ENCODE data around the gene TRIM68.

Gene TRIM68

DNA sequence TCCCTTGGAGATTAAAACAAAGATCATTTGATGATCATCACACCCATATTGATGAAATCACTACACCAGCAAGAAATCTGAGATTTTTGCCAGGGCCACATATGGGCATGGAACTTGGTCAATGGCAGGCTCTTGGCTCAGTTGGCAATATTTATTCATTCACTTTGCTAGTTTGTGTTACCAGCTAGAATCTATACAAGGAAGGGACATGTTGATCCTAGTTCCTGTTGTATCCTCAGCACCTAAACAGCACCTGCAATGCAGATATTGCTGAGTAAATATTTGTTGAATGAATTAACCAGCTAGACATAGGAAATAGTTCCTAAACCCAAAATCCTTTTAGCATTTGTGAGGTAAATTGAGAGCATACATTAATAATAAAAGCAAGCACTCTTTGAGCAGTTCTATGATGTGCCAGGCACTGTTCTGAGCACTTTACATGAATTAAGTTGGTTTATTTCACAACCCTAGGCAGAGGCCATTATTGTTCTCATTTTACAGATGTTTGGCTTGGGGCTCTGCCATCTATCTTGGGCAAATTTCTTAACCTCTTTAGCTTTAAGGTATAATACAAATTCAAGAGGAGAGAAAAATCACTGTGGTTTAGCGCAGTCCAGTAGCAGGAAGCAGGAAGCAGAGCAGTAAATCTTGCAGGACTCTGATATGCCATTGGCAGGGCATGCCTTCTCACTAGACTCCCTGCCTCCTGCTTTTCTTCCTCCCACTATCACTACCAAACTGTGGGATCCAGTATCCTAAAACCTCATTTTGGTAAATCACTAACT is 1.6 kb downstream of the TRIM68 start:
- DNase-seq, result peak; percentile 89

DNA sequence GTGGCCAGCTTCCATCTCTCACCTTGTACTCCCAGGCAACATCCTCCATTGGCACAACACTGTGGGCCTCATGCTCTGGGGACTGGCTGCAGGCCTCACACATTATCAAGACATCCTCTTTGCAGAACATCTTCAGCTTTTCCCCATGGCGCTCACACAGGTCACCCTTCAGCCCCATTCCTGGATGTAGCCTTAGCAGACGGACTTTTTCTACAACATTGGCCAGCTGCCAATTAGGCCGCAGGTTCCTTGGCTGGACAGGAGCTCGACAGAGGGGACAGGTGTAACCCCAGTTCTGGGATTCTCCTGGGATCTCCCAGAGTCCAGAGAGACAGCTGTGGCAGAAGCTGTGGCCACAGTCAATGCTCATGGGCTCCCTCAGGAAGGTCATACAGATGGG is 3.0 kb downstream of the TRIM68 start:
- DNase-seq, result no peak

DNA sequence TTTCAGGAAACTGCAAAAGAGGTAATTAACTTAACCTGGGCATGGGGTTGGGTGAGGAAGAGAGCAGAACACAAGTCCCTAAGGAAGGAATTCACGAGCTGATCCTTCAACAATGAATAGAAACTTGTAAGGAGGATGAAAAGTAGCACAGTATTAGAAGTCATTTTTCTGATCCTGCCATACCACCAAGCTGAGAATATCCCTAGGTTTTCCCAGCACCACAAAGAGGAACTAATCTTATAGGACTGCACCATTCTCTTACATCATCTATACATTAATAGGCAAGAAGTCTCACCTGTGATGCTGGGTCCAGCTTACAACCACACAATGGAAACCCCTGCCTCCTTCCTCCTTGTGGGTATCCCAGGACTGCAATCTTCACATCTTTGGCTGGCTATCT is 14.3 kb downstream of the TRIM68 start, which contains the start of gene OR52I1:
Gene OR52I1 (plus strand): TSS at position 301 of the 400 bp plus-strand sequence. CDS start 0 bp downstream, at position 301.
- DNase-seq, result no peak

DNA sequence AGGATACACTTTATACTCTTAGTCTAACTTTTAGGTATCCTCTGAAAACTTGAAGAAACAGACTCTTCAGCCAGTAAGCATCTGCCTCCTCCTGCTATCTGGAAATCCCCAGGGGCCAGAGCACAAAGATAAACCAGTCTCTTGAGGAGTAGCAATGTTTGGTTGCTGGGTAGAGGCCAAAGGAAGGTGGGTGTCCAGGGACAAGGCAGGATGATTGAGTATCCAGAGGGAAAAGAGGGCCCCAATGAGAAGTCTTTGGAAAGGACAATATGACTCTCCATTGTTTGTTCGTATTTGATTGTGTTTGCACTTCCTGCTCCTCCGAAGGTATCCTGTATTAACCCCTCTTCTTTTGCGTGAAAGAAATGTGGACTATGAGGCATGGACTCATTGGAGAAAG is 19.0 kb downstream of the TRIM68 start:
- DNase-seq, result no peak

DNA sequence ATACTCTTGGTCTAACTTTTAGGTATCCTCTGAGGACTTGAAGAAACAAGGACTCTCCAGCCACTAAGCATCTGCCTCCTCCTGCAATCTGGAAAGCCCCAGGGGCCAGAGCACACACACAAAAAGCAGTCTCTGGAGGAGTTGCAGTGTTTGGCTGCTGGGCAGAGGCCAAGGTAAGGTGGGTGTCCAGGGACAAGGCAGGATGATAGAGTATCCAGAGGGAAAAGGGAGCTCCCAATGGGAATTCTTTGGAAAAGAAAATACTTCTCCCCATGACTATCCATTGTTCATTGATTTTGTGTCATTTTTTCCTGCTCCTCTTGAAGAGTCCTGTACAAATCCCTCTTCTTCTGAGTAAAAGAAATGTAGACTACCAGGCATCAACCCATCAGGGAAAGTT is 26.6 kb downstream of the TRIM68 start, which contains the start of gene OR52I2:
Gene OR52I2 (plus strand): TSS at position 301 of the 400 bp plus-strand sequence.
- no peak for DNase-seq

DNA sequence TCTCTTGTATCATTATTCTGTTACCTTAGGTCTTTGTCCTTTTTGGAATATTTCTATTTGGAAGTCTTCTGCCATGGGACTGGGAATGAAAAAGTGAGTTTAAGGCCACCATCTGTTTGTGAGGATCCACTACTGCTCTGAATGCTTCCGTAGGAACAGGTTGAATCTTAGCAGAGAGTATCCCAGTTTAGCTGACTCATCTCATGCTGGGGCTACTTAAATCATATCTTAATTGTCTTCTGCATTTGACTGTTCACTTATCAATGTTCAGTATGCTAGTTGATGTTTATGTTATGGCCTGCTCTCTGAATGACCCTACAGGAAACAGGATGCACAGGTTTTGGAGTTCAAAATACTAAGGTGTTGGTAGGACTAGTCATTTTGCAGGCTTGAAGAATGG is 27.9 kb downstream of the TRIM68 start:
- no peak for DNase-seq

DNA sequence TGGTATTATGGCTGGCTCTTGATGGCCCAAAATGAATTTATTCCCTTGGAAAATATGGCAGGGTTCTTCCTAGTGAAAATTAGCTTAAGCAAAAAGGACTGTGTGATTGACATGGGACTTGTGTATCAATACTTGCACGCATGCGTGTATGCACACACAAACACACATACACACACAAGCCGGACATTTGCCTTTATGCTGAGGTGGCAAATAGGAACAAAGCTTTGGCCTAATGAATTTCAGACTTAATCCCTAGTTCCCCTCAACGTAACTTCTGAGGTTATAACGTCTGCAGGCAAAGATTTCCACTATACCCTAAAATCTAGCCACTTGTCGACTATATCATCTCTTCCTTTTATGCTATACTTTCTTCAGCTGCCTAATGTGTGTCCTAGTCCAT is 29.4 kb downstream of the TRIM68 start:
- DNase-seq, result no peak

DNA sequence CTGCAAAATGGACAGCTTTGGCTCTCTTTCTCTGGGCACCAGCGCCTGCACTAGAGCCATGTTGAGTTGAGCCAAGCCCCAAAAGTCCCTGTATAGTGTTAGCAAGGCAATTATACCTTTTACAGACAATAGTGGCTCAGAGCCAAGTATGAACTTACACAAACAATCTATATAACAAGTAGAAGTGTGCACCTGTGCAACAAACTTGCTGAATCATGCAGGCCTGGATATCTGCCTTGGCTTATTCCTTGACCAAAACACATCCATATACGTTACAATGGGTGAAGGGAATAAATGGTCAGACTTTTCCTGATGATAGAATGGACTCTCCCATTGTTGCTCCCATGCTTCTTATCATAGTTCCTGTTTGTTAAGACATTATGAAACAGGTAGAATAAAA is 30.3 kb downstream of the TRIM68 start:
- no peak for DNase-seq

DNA sequence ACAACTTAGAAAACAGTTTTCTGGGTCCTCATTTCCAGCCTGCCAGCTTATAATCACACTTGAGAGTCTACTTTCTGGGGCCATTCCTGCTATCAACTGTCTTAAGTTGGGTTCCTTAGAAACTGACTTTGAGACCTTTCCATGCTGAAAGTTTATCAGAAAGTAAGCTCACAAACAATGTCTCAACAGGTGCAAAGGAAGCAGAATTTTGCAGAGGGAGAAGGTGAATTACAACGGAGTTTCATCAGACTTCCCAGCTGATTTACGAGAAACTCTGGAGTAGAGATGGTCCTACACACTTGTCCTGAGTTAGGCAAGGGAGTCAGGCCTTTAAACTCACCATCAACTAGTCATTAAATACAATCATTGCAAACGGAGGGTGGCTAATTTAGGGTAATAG is 31.2 kb downstream of the TRIM68 start:
- DNase-seq, result no peak

DNA sequence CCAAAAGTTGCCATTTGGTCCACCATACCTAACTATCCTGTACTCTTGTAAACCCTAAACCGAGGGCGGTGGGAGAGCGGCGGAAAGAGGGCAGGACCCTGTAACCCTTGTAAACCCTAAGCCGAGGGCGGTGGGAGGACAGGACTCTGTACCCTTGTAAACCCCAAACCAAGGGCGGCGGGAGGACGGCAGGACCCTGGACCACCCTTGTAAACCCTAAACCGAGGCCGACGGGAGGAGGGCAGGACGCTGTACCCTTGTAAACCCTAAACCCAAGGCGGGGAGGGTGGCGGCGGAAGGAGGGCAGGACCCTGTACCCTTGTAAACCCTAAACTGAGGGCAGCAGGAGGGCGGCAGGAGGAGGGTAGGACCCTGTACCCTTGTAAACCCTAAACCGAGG is 39.0 kb downstream of the TRIM68 start:
- DNase-seq, result no peak

DNA sequence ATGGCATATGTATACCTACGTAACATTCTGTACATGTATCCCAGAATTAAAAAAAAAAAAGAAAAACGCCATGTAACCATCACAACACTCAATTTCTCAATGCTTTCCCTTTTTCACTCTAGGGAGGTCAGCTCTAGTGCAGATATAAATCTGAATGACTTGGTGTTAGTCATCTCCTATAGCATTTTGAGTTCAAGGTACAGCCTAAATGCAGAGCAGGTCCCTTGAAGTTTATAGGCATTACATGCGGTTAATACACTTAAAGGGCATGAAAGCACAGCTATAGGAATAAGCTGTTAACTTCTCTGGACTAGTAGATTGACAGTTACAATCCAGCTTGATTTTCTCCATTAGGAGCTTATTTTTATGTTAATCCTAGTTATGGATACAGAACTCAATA is 42.7 kb downstream of the TRIM68 start:
- DNase-seq, result no peak

DNA sequence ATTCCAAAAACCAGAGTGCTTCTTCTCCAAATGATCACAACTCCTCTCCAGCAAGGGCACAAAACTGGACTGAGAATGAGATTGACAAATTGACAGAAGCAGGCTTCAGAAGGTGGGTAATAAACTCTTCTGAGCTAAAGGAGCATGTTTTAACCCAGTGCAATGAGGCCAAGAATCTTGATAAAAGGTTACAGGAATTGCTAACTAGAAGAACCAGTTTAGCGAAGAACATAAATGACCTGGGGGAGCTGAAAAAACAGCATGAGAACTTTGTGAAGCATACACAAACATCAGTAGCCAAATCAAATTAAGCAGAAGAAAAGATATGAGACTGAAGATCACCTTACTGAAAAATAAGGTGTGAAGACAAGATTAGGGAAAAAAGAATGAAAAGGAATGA is 47.6 kb downstream of the TRIM68 start:
- no peak for DNase-seq

DNA sequence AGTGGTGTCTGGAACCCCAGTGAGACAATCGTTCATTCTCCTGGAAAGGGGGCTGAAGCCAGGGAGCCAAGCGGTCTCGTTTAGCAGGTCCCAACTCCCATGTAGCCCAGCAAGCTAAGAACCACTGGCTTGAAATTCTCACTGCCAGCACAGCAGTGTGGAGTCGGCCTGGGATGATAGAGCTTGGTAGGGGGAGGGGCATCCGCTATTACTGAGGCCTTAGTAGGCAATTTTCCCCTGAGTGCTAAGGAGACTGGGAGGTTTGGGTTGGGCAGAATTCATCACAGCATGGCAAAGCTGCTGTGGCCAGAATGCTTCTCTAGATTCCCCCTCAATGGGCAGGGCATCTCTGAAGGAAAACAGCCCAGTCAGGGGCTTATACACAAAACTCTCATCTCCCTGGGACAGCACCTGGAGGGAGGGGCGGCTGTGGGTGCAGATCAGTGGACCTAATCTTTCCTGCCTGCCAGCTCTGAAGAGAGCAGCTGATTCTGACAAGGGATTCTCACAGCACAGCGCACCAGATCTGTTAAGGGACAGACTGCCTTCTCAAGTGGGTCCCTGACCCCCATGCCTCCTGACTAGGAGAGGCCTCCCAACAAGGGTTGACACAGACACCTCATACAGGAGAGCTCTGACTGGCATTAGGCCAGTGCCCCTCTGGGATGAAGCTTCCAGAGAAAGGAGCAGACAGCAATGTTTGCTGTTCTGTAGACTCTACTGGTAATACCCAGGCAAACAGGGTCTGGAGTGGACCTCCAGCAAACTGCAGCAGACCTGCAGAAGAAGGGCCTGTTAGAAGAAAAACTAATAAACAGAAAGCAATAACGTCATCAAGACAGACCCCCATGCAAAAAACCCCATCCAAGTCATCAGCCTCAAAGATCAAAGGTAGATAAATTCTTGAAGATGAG is 48.2 kb downstream of the TRIM68 start:
- no peak for DNase-seq

DNA sequence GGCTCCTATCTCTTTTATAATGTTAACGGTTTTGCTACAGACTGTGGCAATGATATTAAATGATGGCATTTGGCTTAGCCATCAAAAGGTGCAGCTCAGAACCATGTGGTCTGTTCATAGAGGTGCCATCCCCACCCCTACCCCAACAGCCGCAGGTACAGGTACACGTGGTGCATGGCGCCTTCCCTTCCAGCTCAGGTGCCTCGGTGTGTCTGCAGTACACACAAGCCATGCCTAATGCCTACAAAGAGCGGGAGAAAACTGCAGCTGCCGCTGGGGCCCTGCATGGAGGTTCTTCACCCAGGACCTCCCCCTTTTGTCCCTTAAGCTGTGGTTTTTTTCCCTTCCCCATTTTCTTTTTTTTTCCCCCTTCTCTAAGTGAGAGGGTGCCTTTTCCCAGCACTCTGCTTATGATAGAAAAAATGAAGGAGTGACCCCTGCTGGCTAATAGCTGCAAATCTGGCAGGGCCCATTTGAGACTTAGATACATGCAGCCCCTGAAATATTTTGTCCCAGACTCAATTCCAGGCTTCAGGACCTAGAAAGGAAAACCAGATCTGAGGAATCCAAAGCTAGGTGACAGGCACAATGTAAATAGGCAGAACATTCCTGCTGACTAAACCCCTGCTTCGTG is 56.6 kb downstream of the TRIM68 start:
- DNase-seq, result no peak

Measured in DMS153 (cell line).